GM18873 (cell line): ENCODE measurements around the gene MYZAP.
"Not testable (repeated sequence)": the region's sequence is repeated elsewhere in the genome, so short reads cannot be mapped to it uniquely, and the experiment has no call there.

Experiments used
- ATAC-seq: cut with Tn5 transposase; IDR thresholded peaks from one replicate; pipeline ENCODE4 v1.9.1; 2021; ENCODE audit warnings: mild to moderate bottlenecking, moderate library complexity, moderate number of reproducible peaks; ENCODE audit not compliant: unreplicated experiment, low FRiP score

MYZAP gene

DNA sequence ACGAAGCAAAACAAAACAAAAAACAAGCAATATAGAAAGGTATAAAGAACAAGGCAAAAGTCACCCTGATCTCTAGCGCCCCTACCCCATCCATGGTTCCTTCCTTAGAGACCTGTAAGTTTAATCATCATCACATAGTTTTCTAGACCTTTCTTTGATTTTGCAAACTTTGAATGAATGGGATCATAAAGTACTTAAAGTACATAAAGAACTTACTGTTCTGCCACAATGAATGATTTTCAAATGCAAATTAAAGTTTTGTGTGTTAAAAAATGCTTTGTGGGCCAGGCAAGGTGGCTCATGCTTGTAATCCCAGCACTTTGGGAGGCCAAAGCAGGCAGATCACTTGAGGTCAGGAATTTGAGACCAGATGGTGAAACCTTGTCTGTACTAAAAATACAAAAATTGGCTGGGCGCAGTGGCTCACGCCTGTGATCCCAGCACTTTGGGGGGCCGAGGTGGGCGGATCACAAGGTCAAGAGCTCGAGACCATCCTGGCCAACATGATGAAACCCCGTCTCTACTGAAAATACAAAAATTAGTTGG, 24.3 kb downstream of the MYZAP start:
- ATAC-seq = not testable (repeated sequence)

DNA sequence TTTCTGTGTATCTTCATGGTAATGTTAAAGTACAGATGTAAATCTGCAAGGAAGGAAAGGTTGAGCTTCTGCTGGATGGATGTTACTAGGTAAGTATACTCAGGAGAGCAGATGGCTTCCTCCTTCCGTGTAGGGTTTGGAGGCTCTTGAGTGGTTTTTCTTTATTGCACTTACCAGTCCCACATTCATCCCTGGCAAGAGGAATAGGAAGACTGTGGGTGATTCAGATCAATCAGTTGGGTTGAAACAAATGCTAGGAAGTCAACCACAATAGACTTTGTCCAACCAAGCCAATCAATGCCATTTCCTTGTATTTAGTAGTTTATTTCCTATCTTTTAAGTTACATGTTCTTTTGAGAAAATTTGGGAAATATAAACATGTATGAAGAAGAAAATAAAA, 26.6 kb downstream of the MYZAP start:
- ATAC-seq = no peak

DNA sequence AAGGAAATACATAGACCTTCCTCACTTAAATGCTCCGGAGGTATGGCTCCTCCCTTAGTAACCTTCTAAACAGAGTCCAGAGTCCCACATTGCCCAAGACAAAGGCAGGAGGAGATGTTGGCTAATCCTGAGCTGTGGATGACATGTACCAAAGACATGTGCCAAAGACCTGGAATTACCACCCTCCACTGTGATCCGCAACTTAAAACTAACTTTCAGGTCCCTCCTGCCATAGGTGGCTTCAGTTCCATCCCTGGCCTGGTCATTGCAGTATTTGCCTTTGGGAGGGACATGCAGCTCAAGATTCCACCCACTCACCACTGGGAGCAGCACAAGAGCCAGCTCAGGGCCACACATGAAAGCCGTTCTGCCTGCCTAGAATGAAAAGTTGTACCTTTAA, 28.0 kb downstream of the MYZAP start:
- no peak for ATAC-seq

DNA sequence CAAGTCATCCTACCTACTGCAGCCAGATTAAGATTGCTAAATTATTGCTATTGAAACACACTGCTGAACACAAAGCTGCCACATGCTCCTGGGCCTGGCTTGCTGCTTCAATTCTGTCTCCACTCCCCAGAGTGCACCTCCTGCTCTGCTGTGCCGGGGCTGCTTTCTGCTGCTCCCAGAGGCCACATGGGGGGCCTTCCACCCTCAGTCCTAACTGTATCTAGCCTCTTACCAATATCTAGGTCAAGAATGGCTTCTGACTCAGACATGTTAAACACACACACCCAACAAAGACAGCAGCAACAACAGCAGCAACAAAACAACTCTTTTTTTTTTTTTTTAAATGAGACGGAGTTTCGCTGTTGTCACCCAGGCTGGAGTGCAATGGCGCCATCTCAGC, 33.0 kb downstream of the MYZAP start:
- no peak for ATAC-seq

DNA sequence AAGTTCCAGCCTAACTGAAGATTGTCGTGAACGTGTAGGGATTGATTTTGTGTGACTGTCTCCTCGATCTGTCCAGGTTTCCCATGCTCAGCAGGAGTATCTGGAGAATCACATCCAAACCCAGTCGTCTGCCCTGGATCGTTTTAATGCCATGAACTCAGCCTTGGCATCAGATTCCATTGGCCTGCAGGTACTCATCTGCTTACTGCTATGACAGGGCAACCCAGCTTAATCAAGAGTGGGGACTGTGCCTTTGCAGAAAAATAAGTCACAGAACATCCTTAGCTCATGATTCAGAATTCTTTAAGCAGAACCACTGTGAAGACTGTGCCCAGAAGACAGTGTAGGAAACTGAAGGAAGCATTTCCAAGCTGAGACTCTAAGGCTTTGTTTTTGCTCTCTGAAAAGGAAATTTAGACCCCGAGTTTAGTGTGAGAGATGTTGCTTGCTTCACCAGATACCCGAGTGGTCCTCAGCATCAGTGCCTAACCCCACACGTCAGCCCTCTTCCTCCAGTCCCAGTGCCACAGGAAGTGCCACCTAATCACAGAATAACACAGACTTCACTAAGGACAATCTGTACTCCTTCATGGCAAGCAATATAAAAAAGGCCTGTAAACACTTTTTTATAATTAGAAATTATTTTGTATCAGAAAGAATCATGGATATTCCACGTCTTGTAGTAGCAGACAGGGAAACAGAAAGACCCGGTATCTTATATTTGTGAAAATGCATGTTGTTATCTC, 34.2 kb downstream of the MYZAP start:
- no peak for ATAC-seq

DNA sequence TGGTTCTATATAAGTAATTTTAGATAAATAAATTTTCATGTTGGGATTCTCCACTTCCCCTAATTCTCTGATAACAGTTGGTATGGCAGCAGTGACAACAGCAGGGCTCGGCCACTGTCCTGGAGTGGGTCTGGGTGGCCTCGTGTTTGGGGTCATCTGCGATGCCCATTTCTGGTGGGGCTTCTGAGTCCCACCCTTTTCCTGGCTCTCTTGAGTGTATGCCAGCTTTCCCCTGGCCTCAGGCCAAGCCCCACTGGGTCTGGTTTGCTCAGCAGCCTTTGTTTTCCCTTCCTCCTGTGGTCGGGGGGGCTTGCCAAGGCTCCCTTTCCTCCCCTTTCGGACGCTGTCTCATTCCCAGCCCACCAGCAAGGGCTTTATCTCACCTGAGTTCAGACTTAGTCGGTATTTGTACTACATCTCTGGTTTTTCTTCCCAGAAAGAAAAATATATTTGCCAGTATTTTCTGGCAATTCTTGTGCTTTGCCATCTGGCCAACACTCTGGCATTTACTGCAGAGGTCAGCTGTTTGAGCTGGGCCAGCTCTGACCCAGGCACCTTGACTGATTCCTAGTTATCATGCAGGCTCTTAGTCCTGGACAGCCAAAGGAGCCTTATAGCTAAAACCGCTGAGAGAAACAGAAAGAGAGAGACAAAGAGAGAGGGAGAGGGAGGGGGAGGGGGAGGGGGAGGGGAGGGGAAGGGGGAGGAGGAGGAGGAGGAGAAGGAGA, 35.2 kb downstream of the MYZAP start:
- no peak for ATAC-seq

DNA sequence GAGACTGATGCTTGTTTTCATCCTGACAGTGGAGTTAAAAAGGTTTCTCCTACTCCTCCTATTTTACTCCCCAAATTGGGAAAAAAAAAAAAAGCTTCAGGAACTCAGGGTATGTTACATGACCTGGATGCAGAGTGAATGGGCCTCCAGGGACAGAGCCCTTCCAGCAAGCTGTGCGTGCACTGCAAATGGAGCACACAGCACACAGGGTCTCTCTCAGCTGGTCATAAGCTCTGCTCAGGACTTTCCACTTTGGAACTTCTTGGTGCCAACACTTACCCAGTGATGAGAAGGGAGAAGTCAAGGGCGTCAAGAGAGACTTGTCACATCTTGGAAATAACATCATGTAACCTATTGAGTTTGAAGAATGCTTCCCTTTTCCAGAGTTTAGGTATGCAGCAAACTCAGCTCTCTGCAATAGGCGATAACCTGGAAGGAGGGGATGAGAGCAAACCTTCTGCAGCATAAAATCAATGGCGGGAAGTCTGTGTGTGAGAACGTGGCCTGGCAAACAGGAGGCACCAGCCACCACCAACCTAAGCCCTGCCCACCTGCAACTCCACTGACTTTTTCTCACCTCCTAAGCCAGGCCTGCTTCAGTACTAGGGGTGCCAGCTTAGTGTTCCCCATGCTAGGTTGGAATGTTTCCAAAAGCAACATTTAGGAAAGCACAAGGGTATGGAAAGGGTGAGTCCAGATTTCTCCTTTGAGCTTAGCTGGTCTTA, 39.8 kb downstream of the MYZAP start:
- no peak for ATAC-seq

DNA sequence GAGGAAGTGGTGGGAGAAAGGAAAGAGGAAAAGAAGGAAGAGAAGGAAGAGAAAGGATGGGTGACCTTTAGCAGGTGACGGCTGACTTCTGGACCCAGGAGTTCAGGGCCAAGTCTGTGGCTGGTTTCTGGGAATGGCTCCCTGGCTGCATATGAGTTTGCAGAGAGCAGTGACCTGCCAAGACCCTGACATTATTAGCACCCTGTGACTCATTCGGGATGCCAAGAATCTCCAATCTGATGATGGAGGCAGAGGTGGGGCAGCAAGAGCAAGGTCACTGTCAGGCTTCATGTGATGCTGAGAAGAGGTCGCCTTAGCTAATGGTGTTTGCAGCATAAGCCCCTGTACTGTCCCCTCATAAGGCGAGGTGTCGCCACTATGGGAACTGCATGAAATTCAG, 42.6 kb downstream of the MYZAP start:
- no peak for ATAC-seq

DNA sequence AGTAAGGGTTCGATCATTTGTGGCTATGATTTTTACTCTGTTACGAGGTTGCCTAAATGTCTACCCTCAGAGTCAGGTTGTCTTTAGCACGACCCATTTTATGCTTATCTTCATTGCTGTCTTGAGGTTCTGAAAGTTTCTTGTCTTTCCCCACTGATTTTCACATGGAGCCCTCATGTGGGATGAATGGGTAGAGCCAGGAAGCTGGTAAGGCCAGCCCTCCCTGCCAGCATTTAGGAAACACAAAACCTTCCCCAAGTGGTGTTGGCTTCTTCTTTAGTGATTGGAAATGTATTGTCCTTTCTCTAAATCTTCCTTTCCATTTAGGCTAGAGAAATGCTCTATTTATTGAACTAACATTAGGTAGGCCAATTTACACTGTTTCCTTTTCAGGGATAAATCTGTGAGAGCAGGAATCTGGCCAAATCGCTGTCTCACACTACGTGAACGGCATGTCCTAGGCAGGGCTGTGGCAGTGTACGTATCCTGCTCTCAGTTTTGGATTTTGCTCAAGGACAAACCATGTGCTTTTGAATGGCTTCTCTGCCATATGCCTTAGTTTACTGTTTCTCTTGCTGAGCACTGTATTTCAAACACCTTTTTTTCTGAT, 43.7 kb downstream of the MYZAP start:
- no peak for ATAC-seq

DNA sequence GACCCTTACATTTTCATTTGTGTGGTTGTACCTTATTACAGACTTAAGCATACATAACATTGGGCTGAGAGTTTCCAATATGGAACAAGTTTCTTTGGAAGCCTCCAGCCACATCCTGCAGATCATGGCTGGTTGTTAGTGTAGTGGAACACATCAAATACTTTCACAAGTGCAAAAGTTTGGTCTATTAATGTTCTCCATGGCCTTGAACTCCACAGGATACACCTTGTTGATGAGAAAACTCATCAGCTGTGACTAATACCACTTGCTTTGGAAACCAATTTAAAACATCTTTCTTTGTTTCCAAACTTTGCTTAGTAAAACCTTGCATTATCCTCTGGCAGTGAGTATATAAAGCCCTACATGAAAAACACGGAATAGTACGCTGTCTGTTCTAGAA, 46.1 kb downstream of the MYZAP start:
- ATAC-seq = no peak

DNA sequence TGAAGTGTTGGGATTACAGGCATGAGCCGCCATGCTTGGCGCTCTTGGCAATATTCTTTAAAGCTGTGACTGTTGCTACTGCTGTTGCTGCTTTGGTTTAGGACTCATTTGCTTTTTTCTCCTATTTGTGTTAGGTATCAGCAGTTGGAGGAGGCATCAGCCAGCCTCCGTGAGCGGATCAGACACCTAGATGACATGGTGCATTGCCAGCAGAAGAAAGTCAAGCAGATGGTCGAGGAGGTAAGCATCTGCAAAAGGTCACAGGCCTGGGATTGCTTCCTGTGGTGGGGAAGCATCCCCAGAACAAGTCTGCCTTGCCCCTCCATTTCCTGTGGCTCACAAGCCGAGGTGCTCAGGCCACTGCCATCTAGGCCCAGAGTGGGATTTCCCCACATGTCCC, 47.6 kb downstream of the MYZAP start:
- ATAC-seq = no peak

DNA sequence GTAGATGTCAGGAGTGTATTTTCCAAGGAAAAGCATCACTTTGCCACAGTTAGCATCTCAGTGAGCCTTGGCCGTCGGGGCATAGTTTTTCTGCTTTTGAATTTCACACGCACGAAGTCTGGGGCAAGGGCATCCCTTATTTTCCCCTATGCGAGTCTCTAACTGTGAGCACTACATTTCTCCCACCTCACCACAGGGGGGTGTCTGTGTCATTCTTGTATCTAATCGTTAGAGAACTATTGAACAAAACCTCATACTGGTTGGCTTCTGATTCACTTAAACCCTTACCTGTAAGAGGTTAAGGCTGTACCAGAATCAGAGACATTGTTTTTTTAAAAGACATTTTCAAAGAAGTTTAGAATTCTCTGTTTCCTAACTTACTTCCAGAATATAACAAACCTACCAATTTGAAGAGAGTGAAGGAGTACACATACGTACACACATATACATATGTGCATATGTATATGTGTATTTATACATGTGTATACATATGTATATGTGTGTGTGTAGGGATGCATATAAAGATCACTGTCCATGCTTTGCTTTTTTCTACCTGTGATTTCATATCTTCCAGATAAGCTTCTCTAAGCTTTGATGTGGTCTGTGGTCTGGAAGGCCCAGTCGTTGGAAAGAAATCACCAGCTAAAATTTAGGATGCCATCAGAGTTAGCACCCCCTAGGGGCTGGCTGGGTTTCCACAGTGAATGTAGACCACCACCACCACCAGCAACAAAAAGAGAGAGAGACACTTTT, 49.4 kb downstream of the MYZAP start:
- no peak for ATAC-seq

DNA sequence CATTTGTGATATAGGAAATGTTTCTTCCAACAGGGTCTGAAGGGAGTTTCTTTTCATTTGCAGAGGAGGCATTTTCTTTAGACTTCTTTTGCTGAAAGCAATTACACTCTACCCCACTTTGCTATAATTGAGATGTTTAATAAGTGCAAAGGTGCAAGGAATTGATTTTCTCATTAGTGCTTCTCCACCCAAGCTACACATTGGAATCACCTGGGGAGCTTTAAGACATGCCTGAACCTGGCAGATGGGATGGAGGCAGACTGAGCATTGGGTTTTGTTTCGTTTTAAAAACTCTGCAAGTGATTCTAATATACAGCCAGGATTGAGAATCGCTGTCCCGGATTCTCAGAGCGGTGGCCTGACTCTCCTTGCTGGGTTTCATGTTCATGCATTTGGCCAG, 52.1 kb downstream of the MYZAP start:
- no peak for ATAC-seq

DNA sequence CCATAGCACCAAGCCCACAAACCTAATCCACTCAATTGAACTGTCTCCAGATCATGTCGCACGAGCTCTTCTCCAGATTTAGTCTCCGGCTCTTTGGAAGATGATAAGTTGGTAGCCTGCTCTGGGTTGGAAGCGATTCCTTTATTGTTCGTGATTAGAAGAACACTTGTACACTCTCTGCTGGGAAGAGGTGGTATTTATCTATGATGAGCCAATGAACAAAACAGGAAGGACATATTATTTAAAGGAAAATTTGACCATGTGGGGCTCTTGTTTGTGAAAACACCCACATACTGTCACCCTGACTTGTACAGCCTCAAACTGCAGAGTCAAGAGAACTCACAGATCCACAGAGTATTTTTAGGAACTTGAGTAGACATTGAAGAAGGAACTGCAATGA, 54.4 kb downstream of the MYZAP start:
- ATAC-seq = no peak

DNA sequence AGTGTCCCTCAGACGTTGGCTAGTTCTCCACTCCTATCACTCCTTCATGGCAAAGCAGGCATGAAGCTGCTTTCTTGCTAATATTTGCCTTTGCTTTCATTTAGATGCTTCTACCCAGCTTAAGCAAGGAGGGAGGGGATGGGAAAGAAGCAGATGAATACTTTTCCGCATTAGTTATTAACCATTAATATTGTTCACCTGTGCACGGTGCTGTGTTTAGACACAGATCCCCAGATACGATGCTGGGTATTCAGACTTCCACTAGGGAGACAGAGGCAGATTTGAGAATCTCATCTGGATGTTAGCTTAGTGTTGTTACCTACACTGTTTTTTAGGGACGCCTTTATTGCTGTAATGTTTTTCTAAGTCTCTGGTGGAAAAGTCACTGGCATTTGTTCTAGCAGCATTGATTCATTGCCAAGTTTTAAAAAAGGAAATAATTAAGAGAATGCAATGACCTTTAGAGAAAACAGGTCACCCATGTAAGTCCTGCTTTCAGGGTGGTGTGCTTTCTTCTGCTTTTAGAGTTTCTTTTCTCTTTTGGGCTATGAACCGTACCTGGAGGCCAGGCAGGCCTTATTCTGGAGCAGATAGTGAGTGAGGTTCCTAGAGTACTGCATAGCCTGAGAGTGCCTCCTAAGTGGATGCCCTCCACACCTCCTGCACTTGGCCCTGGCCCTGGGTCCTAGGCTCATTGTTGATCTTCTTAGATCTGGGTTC, 55.5 kb downstream of the MYZAP start:
- ATAC-seq = no peak

DNA sequence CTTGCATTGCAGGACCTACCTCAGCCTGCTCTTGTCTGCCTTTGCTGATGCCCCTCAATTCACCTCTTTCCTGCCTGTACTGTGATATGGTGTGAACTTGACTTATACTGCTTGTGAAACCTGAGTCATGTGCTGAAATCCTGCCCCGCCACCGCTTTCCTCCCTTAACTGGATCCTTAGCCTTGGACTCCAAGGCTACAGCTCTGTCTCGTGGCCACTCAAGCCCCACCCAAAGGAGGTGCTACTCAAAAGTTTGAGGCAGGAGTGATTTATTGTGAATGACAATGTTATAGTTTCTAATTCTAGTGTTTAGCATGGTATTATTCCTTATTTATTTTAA, 56.1 kb downstream of the MYZAP start:
- ATAC-seq = no peak

DNA sequence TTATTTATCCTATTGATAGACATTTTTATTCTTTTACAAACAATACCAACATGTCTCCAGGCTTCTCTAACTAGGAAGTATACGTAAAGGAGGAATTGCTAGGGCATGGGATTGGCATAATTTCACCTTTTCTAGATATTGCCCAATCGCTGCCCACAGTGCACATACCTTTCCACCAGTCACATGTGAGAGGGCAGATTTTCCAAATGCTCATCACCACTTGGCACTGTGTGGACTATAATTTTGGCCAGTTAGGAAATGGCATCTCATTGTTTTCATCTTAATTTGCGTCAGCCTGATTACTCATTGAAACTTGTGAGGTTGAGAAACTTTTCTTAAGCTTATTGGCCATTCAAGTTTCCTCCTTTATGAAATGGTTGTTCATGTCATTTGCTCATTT, 57.4 kb downstream of the MYZAP start:
- no peak for ATAC-seq

DNA sequence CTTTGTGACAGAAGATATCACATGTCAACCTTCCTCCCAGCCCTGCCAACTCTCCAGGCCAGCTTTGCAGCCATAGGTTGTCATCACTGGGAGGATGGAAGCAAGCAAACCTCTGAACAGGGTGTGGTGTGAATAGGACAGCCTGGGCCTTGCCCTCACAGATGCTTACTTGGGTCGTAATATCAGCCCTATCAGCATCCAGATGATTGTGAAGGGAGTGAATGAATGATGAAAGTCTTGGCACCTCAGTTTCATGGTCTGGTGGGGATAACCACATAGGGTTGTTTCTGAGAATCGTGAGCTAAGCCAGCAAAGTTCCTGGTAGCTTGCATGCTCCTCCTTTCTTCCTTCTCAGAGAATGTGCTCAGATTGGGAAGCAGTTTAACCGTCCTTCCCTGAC, 59.7 kb downstream of the MYZAP start:
- ATAC-seq = no peak

DNA sequence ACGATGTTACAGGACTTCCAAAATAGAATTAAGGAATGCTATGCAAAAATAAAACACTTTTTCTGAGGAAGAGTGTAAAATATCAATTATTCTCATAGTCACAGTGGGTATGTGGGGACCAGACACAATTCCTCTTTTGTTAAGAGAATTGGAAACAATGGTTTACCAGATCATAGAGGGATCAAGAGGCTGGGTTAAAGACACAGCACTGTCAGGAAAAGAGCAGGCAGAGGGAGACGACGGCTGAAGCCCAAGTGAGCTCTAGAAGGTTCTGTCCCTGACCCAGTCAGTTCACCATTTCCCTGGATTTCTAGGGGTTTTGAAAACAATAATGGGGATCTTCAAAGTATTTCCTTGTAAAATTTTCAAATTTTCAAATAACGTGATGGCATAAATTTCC, 60.8 kb downstream of the MYZAP start:
- ATAC-seq = no peak
